Fibroblast of skin of back (primary cell): ENCODE measurements around the gene CPEB4.

Experiments
- DNase-seq: peaks from one replicate; pipeline ENCODE4 v3.0.0-alpha.2; 2013

Gene CPEB4

GRCh38 chr5:173858670-173859407 lies 29.3 kb upstream of the CPEB4 start:
- no peak for DNase-seq

DNA sequence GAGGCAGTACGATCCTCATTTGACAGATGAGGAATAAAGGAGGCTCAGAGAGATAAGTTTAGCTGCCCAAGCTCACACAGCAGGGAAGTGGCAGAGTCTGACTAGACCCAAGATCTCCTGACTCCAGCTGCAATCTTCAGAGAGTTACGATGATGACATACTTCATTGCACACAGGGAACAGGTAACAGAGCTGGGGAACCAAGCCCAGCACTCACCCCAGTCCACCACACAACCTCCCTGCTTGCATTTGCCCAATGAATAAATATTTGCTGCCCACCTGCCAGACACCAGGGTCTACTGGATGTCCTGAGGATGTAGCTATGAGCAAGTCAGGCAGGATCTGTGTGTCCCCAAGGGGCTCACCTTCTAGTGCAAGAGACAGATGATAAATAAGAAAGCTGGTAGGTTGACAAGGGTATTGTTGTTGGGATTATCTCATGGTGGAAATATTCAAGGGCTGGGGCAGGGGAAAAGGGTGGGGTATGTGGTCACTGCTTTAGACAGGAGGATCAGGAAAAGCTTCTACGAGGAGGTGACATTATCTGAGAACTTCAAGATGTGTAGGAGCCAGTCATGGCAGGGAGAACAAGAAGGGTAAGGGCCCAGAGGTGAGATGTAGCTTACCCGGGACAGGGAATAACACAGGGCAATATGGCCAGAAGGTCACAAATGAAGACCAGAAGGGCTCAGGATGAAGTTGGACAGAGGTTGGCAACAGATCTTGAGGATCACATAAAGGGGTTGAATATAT lies 28.6 kb upstream of the CPEB4 start:
- no peak for DNase-seq

DNA sequence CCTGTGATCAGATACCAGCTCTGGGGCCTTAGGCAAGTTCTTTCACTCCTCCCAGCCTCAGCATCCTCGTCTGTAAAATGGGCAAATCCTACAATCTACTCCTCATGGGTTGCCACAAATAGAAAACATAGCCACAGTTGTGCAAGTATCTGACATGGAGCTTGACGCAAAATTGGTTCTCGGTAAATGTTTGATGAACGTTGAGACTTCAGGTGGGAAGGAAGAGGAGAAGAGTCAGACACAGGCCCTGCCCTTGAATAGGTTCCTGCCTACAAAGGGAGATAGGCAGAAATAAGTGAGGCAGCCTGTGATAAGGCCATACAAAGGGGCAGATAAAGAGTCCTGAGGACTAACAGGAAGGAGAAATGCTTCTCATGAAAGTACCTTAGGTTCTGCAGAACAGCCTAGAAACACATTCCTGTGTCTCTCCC lies 26.1 kb upstream of the CPEB4 start:
- no peak for DNase-seq

DNA sequence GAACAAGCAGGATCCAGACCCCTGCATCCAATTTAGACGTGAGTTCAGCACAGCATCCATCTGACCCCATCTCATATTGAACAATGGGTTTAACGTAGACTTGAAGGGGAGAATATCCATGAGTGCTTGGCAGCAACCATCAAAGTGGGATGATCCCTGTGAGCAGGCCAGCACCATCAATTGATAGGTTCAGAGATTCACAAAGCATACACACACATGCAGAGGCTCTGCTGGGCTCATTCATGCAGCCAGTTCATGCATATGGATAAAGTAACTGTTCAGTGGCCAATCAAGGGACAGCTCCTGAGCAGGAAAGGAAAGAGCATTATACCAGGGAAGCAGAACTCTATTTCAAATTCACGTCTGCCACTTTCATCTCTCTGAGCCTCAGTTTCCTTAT lies 24.8 kb upstream of the CPEB4 start:
- DNase-seq: no peak

DNA sequence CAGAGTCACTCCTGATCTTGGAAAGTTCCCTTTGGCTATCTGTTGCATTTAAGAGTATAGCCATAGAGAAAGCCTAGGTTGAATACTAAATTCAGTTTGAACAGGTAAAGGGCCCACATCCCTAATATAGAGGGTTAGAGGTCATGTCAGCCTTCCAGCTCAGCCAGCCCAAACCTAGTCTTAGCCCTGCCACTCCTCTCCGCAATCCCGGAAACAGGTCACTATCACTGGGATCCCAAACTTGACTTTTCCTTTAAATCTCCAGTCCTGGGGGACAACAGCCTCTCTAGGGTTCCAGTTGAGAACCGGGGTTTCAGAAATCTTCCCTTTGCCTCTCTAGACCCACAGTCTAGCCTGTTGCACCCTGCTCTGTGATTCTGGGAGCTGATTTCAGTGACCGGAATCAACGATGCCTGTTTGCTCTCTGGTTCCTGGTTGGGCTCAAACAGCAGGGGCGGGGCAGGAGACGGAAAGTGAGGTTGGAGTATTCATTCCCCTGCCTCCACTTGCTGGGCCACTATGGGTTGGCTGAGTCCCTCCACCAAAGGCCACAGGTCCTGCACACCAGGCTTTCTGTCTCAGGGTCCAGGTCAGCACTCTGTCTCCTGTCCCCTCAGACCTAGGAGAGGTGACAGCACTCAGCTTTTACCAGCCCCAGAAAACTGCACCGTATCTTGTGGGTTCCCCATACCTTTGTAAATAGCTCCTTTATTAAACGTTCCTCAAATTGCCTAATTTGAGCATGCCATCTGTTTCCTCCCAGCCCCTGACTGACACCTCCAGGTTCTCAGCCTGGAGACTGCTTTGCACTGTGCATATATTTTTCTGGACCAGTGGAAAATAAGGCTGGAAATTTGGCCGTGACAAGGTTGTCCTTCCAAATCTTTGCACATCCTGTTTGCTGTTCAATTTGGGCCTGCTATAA lies 23.8 kb upstream of the CPEB4 start:
- no peak for DNase-seq

DNA sequence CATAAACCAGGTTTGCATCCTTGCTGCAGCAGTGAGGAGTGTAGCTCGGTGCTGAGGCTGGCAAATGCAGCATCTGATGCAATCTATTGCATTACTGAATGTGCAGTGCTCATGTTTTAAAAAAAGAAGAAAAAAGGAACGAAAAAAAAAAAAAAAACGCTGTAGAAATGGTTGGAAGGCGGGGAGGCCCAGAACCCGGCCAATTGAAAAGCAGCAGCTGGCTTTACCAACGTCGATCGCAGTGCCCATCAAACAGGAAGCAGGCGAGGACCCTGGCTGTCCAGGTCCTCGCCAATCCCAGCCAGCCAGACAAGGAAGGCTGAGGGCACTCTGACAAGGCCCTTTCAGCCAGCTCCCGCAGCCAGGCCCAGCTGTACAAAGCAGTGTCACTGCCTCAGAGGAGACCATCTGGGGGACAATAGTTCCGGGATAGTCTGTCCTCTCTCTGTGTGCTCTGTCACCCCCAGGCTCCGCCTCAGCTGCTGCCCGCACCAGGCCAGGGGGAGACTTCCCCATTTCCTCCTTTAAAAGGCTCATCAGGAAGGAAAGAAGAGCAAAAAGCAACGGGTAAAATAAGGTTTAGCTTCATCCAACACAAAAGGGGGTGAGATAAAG lies 21.8 kb upstream of the CPEB4 start:
- no peak for DNase-seq

- no peak for DNase-seq
Measured at GRCh38 chr5:173866858-173867679, 21.1 kb upstream of the CPEB4 start.

DNA sequence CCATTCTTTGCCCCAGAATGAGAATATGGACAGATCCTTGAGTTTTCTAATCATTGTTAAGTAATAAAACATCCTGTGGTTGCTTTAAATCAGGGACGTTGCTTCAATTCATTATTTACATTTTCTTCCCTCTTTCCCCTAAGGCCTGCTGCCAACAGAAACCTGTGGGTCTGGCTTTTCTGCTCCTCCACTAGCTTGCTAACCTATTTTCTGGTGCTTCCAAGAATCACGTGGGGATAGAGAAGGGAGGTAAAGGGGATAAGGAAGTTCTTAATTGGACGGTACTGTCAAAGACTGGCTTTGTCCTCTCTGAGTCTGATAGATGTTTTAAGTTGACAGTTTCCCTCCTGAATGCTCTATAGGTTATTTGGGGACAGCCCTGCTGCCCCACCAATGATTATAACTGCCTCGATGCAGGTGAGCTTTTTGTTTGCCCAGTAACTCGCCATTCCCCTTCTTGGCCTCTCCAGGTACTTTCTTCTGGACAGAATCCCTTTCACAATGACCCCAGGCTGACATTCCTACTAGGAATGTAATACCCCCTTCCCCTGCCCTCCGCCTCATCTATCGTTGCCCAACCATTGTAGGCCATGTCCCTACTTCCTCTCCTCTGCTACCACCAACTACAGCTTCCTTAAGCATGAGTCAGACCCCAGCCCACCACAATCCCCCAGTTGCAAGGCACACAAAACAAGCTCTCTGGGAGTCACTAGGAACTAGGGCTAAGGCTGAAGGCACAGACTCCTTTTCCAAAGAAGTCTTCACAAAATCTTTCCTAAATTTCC lies 19.9 kb upstream of the CPEB4 start:
- DNase-seq: peak; percentile 42

- DNase-seq: no peak
Measured at GRCh38 chr5:173869316-173869715, 18.8 kb upstream of the CPEB4 start.

- DNase-seq: no peak
Measured at GRCh38 chr5:173872957-173873305, 15.2 kb upstream of the CPEB4 start.

- DNase-seq: no peak
Measured at GRCh38 chr5:173873306-173873922, 14.7 kb upstream of the CPEB4 start.

- DNase-seq: no peak
Measured at GRCh38 chr5:173875189-173875588, 13.0 kb upstream of the CPEB4 start.

DNA sequence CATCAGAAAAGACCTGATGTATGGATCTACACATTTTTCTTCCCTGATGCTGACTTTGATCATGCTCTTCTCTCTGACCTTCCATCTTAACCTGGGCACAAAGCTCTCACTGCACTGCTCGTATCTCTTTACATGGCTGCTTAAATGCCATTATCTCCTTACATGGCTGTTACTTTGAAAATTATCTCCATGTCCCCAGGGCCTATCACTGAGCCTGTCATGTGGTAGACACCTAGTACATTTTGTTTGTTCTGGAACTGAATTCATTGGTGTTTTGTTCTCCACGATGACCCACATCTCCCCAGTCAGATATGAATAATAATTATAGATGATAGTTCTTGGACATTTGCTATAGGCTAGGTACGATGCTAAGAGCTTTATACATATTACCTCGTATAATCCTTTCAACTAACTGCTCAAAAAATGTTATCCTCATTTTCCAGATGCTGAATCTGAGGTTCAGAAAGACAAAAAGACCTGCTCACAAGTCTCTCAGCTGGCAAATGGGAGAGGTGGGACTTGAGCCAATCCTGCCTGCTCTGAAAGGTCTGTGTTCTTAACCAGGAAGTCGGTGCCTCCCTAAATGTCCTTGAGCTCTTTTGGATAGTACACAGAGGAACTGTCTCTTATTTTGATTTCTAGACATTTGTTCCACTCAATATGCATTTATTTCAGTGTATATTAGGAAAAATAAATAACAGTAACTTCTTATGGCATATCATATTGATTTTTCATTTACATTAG lies 9.8 kb upstream of the CPEB4 start:
- no peak for DNase-seq

GRCh38 chr5:173880306-173880985 lies 7.7 kb upstream of the CPEB4 start:
- DNase-seq: peak; percentile 79

DNA sequence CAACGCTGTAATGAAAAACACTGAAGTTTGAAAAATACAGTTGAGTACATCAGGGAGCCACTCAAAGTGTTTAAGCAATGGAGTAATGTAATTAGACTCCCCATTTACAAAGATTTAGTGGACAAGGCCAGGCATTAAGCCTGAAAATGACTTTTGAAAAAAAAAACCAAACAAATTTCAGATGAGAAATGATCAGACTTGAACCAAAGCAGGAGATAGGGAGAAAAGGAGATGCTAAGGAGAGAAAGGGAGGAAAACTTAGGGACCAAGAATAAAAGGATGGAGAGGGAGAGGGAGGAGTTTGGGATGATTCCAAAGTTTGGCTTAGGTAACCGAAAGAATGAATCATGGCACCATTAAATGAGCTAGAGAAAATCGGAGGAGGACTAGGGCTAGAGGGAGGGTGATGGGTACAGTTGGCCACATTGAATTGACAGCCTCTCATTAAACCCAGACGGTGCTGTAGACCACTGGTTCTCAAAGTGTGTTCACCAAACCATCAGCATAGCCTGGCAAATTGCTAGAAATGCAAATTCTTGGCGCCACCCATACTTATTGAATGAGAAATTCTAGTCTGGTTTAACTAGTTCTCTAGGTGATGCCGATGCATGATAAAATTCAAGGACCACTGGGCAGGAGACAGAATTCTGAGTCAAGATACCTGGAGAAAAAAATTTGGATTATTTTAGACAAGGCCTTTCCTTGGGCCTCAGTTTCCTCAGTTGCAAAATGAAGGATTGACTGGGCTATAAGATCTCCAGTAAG lies 6.2 kb upstream of the CPEB4 start:
- DNase-seq: no peak

- DNase-seq: peak; percentile 37
Measured at GRCh38 chr5:173882632-173883031, 5.5 kb upstream of the CPEB4 start.

- DNase-seq: no peak
Measured at GRCh38 chr5:173883347-173883924, 4.7 kb upstream of the CPEB4 start.
